ENCODE results near the gene MYO18A. TPM values are rescaled to one million over a fixed set of nuclear protein-coding genes. Genes with fewer than 3 reads are reported as not detected.

MYO18A gene
- total RNA-seq, 2 donors from 2014 or later = 106 to 332 TPM

GRCh38 chr17:29216181-29216580 lies 36.0 kb upstream of the MYO18A start:
- TF ChIP-seq CTCF (IDR thresholded peaks at IDR 0.05) = no peak
- Histone ChIP-seq H3K9me3 (no peaks in the 10 kb centered on the region), H3K4me1 (ENCODE audit: control insufficient read depth in 1 of 2, low read depth in 2 of 2) (peaks cover 0 to 18% of the 10 kb centered on the region in 2 donors), H3K4me3 (no peak overlapping the region), H3K36me3 (no peaks in the 10 kb centered on the region), H3K27me3 (replicated peaks; ENCODE audit: insufficient read depth) (no peaks in the 10 kb centered on the region), H3K27ac (no peak overlapping the region)
- DNase-seq (ENCODE audit: low spot score) (no peak), ATAC-seq (ENCODE audit: insufficient number of reproducible peaks, low FRiP score, low read depth) (no peak)

- H3K9me3 ChIP-seq = no peaks in the 10 kb centered on the region
- DNase-seq (ENCODE audit: low spot score) (no peak), ATAC-seq (ENCODE audit: insufficient number of reproducible peaks, low FRiP score, low read depth) (peak; percentile 17)
- no peak for TF ChIP-seq CTCF (IDR thresholded peaks at IDR 0.05)
- no peaks in the 10 kb centered on the region for H3K27me3 ChIP-seq (replicated peaks; ENCODE audit: insufficient read depth)
- H3K4me1 ChIP-seq (ENCODE audit: control insufficient read depth in 1 of 2, low read depth in 2 of 2) = peaks cover 0 to 18% of the 10 kb centered on the region in 2 donors
- no peak overlapping the region for H3K4me3 ChIP-seq
- H3K36me3 ChIP-seq = no peaks in the 10 kb centered on the region
- H3K27ac ChIP-seq = no peak overlapping the region
Observed at GRCh38 chr17:29215717-29216116, 35.5 kb upstream of the MYO18A start.

- DNase-seq (ENCODE audit: low spot score) = no peak
- ATAC-seq (ENCODE audit: insufficient number of reproducible peaks, low FRiP score, low read depth) = no peak
Observed at GRCh38 chr17:29215174-29215573, 35.0 kb upstream of the MYO18A start.

GRCh38 chr17:29214215-29215146 lies 34.3 kb upstream of the MYO18A start:
- DNase-seq (ENCODE audit: low spot score) (no peak), ATAC-seq (ENCODE audit: insufficient number of reproducible peaks, low FRiP score, low read depth) (no peak)
- H3K36me3 ChIP-seq = no peaks in the 10 kb centered on the region
- no peaks in the 10 kb centered on the region for H3K9me3 ChIP-seq
- H3K4me1 ChIP-seq (ENCODE audit: control insufficient read depth in 1 of 2, low read depth in 2 of 2) = peaks cover 0 to 18% of the 10 kb centered on the region in 2 donors
- no peak overlapping the region for H3K4me3 ChIP-seq
- no peak overlapping the region for H3K27ac ChIP-seq
- H3K27me3 ChIP-seq (replicated peaks; ENCODE audit: insufficient read depth) = no peaks in the 10 kb centered on the region
- no peak for TF ChIP-seq CTCF (IDR thresholded peaks at IDR 0.05)

More at GRCh38 chr17:29215174-29215573, 35.0 kb upstream of the MYO18A start:
- Histone ChIP-seq H3K27ac (no peak overlapping the region), H3K27me3 (replicated peaks; ENCODE audit: insufficient read depth) (no peaks in the 10 kb centered on the region), H3K4me3 (no peak overlapping the region), H3K36me3 (no peaks in the 10 kb centered on the region), H3K4me1 (ENCODE audit: control insufficient read depth in 1 of 2, low read depth in 2 of 2) (peaks cover 0 to 18% of the 10 kb centered on the region in 2 donors), H3K9me3 (no peaks in the 10 kb centered on the region)
- no peak for TF ChIP-seq CTCF (IDR thresholded peaks at IDR 0.05)

- no peak overlapping the region for H3K27ac ChIP-seq
- DNase-seq (ENCODE audit: low spot score) = no peak
- no peak for ATAC-seq (ENCODE audit: insufficient number of reproducible peaks, low FRiP score, low read depth)
Observed at GRCh38 chr17:29212681-29213121, 32.5 kb upstream of the MYO18A start.

More at GRCh38 chr17:29212681-29213121, 32.5 kb upstream of the MYO18A start:
- Histone ChIP-seq H3K4me1 (ENCODE audit: control insufficient read depth in 1 of 2, low read depth in 2 of 2) (peaks cover 0 to 14% of the 10 kb centered on the region in 2 donors), H3K36me3 (no peaks in the 10 kb centered on the region), H3K9me3 (no peaks in the 10 kb centered on the region), H3K4me3 (no peak overlapping the region), H3K27me3 (replicated peaks; ENCODE audit: insufficient read depth) (no peaks in the 10 kb centered on the region)
- no peak for TF ChIP-seq CTCF (IDR thresholded peaks at IDR 0.05)

All from thoracic aorta (tissue), 2 donors.